Neural progenitor cell (in vitro differentiated cells): ENCODE measurements around the gene SHKBP1. TPM values are rescaled to one million over a fixed set of nuclear protein-coding genes. Genes with fewer than 3 reads are reported as not detected.

Experiments used
- DNase-seq: peaks from one replicate; pipeline ENCODE4 v3.0.0-alpha.2; 2016; ENCODE audit warnings: low spot score
- H2AFZ ChIP-seq: fragments of 200-600 bp; sonication (generic); replicated peaks from 2 replicates; pipeline ENCODE4 v1.6.1; 2016; ENCODE audit warnings: antibody characterized with exemption
- H3F3A ChIP-seq: fragments of 200-600 bp; sonication (generic); 2 replicates; pipeline ENCODE4 v1.6.1; 2016; ENCODE audit warnings: antibody characterized with exemption, low read depth
- H3K27ac ChIP-seq: fragments of 200-600 bp; sonication (generic); 2 replicates; pipeline ENCODE4 v1.5.1; 2016; ENCODE audit warnings: mild to moderate bottlenecking
- H3K27me3 ChIP-seq: fragments of 200-600 bp; sonication (generic); 2 replicates; pipeline ENCODE4 v1.6.1; 2016; ENCODE audit warnings: mild to moderate bottlenecking, moderate library complexity
- H3K36me3 ChIP-seq: fragments of 200-600 bp; sonication (generic); 2 replicates; pipeline ENCODE4 v1.5.1; 2016
- H3K4me1 ChIP-seq: fragments of 200-600 bp; sonication (generic); 2 replicates; pipeline ENCODE4 v1.6.1; 2016; ENCODE audit warnings: mixed run types
- H3K4me2 ChIP-seq: fragments of 200-600 bp; sonication (generic); 2 replicates; pipeline ENCODE4 v1.6.1; 2016
- H3K4me3 ChIP-seq: fragments of 200-600 bp; sonication (generic); 2 replicates; pipeline ENCODE4 v1.5.1; 2016
- H3K79me2 ChIP-seq: fragments of 200-600 bp; sonication (generic); 2 replicates; pipeline ENCODE4 v1.6.1; 2016; ENCODE audit warnings: low read depth
- H3K9ac ChIP-seq: fragments of 200-600 bp; sonication (generic); 2 replicates; pipeline ENCODE4 v1.6.1; 2016
- H3K9me3 ChIP-seq: fragments of 200-600 bp; sonication (generic); 2 replicates; pipeline ENCODE4 v1.5.1; 2016; ENCODE audit warnings: low read depth
- H4K20me1 ChIP-seq: fragments of 200-600 bp; sonication (generic); 2 replicates; pipeline ENCODE4 v1.6.1; 2016; ENCODE audit warnings: low read depth
- H3K27ac Mint-ChIP-seq: 3 replicates; pipeline ENCODE4 v1.8.0; 2021; ENCODE audit warnings: mixed read lengths
- H3K27me3 Mint-ChIP-seq: 2 replicates; pipeline ENCODE4 v1.8.0; 2022; ENCODE audit warnings: low read depth, mild to moderate bottlenecking, inconsistent platforms, moderate library complexity, mixed read lengths; ENCODE audit not compliant: insufficient read depth
- H3K36me3 Mint-ChIP-seq: 3 replicates; pipeline ENCODE4 v1.8.0; 2021; ENCODE audit warnings: mixed read lengths
- H3K4me1 Mint-ChIP-seq: 3 replicates; pipeline ENCODE4 v1.8.0; 2021; ENCODE audit warnings: mixed read lengths
- H3K4me3 Mint-ChIP-seq: 3 replicates; pipeline ENCODE4 v1.8.0; 2021; ENCODE audit warnings: mild to moderate bottlenecking, moderate library complexity, mixed read lengths
- H3K9me3 Mint-ChIP-seq: 3 replicates; pipeline ENCODE4 v1.8.0; 2020; ENCODE audit warnings: mixed read lengths
- EZH2 ChIP-seq: fragments of 200-600 bp; sonication (generic); IDR thresholded peaks from 2 replicates; pipeline ENCODE4 v1.6.1; 2017; ENCODE audit warnings: antibody characterized with exemption, mild to moderate bottlenecking, moderate library complexity
- EZH2phosphoT487 ChIP-seq: fragments of 200-600 bp; sonication (generic); IDR thresholded peaks from 2 replicates; pipeline ENCODE4 v1.6.1; 2017; ENCODE audit warnings: antibody characterized with exemption
- total RNA-seq: library from RNA; depleted of rRNA; stranded (reverse); fragments of >200 nt; gene quantifications from 2 replicates; pipeline ENCODE4 v1.2.3, GENCODE V29; 2015; ENCODE audit warnings: low replicate concordance
- TF ChIP-seq, protein P1 (sequence below): fragments of 200-600 bp; sonication (generic); IDR thresholded peaks from 2 replicates; pipeline ENCODE4 v1.5.1; 2017; ENCODE audit warnings: antibody characterized with exemption, mild to moderate bottlenecking

Gene SHKBP1
- total RNA-seq, 1 donor from 2014 or later: 20.6 TPM

DNA sequence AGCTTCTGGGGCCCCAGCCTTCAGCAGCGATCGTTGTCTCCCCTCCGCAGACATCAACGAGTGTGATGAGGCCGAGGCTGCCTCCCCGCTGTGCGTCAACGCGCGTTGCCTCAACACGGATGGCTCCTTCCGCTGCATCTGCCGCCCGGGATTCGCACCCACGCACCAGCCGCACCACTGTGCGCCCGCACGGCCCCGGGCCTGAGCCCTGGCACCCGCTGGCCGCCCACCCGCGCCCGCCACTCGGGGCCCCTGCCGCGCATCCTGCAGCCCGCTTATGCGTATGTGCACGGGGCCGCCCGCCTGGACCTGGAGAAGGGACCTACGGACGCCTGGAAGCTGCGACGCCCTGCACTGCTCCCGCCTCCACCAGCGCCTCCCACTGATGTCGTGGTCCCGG, 52.7 kb downstream of the SHKBP1 start:
- Histone ChIP-seq H3F3A (peaks cover 11% of the 10 kb centered on the region), H3K9ac (no peak overlapping the region), H3K4me1 (peaks cover 9% of the 10 kb centered on the region), H3K27me3 (peaks cover 17% of the 10 kb centered on the region), H4K20me1 (no peaks in the 10 kb centered on the region), H2AFZ (no peak overlapping the region), H3K4me3 (no peak overlapping the region), H3K36me3 (no peaks in the 10 kb centered on the region), H3K79me2 (no peaks in the 10 kb centered on the region), H3K4me2 (no peak overlapping the region), H3K27ac (no peak overlapping the region), H3K9me3 (no peaks in the 10 kb centered on the region)
- TF ChIP-seq, protein P1, sequence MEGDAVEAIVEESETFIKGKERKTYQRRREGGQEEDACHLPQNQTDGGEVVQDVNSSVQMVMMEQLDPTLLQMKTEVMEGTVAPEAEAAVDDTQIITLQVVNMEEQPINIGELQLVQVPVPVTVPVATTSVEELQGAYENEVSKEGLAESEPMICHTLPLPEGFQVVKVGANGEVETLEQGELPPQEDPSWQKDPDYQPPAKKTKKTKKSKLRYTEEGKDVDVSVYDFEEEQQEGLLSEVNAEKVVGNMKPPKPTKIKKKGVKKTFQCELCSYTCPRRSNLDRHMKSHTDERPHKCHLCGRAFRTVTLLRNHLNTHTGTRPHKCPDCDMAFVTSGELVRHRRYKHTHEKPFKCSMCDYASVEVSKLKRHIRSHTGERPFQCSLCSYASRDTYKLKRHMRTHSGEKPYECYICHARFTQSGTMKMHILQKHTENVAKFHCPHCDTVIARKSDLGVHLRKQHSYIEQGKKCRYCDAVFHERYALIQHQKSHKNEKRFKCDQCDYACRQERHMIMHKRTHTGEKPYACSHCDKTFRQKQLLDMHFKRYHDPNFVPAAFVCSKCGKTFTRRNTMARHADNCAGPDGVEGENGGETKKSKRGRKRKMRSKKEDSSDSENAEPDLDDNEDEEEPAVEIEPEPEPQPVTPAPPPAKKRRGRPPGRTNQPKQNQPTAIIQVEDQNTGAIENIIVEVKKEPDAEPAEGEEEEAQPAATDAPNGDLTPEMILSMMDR: no peak
- TF ChIP-seq EZH2phosphoT487 (no peak), EZH2 (no peak)
- H3K4me1 Mint-ChIP-seq: peaks cover 34% of the 10 kb centered on the region
- H3K36me3 Mint-ChIP-seq: peaks cover 24% of the 10 kb centered on the region
- H3K9me3 Mint-ChIP-seq: no peaks in the 10 kb centered on the region
- H3K27ac Mint-ChIP-seq: no peak overlapping the region
- H3K27me3 Mint-ChIP-seq: peaks cover 5% of the 10 kb centered on the region
- no peak overlapping the region for H3K4me3 Mint-ChIP-seq
- no peak for DNase-seq

DNA sequence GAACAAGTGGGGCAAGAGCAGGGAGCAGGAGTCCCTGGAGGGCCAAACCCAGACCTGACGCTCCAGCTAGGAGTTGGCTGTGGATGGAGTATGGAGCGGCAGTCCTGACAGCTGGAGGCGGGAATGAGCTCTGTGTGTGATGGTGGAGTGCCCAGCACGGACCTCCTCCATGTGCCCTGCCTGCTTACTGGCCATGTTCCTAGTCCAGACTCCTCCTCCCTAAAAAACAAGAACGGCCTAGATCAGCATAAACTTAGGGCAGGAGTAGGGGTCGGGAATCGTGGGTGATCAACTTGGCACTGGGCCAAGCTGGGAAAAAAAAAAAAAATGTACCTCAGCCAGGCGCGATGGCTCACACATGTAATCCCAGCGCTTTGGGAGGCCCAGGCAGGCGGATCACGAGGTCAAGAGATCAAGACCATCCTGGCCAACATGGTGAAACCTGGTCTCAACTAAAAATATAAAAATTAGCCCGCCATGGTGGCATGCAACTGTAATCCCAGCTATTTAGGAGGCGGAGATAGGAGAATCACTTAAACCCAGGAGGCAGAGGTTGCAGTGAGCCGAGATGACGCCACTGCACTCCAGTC, 54.0 kb downstream of the SHKBP1 start:
- no peak for DNase-seq
- no peak overlapping the region for H3K4me3 Mint-ChIP-seq
- Histone ChIP-seq H3K79me2 (no peaks in the 10 kb centered on the region), H3K4me3 (no peak overlapping the region), H3K36me3 (no peaks in the 10 kb centered on the region), H3K27ac (no peak overlapping the region), H3K4me2 (no peak overlapping the region), H3K4me1 (peaks cover 9% of the 10 kb centered on the region), H2AFZ (no peak overlapping the region), H3K9ac (no peak overlapping the region), H3F3A (peaks cover 6% of the 10 kb centered on the region), H3K9me3 (no peaks in the 10 kb centered on the region), H4K20me1 (no peaks in the 10 kb centered on the region), H3K27me3 (peaks cover 28% of the 10 kb centered on the region)
- peaks cover 35% of the 10 kb centered on the region for H3K4me1 Mint-ChIP-seq
- H3K36me3 Mint-ChIP-seq: peaks cover 18% of the 10 kb centered on the region
- peaks cover 3% of the 10 kb centered on the region for H3K27me3 Mint-ChIP-seq
- no peak overlapping the region for H3K27ac Mint-ChIP-seq
- TF ChIP-seq EZH2: no peak
- TF ChIP-seq, protein P1: no peak
- no peaks in the 10 kb centered on the region for H3K9me3 Mint-ChIP-seq

DNA sequence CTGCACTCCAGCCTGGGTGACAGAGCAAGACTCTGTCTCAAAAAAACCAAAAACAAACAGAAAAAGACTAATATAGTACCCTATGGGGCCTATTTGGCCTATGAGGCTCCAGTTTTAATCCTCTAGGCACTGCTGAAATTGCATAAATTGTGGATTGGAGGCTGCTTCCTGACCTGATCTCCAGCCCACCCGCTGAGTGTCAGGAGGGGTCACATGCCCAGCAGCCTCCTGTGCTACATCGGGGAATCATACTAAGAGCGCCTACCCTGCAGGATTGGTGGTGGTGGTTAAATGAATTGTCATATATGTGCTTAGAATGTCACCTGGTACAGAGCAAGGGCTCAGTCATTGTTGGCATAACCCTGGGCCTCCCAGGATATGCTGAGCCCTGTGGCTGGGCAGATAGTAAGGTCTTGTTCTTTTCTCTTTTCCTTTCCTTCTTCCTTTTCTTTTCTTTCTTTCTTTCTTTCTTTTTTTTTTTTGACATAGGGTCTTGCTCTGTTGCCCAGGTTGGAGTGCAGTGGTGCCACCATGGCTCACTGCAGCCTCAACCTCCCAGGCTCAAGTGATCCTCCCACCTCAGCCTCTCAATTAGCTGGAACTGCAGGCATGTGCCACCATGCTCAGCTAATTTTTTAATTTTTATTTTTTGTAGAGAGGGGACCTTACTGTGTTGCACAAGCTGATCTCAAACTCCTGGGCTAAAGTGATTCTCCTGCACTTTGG, 55.8 kb downstream of the SHKBP1 start:
- Histone ChIP-seq H3K27me3 (peaks cover 34% of the 10 kb centered on the region), H3K9ac (no peak overlapping the region), H3K4me2 (no peak overlapping the region), H3K9me3 (no peaks in the 10 kb centered on the region), H3F3A (peaks cover 6% of the 10 kb centered on the region), H3K79me2 (no peaks in the 10 kb centered on the region), H2AFZ (no peak overlapping the region), H4K20me1 (no peaks in the 10 kb centered on the region), H3K27ac (no peak overlapping the region), H3K4me1 (peaks cover 9% of the 10 kb centered on the region), H3K36me3 (no peaks in the 10 kb centered on the region), H3K4me3 (no peak overlapping the region)
- Mint-ChIP-seq H3K27ac (no peak overlapping the region), H3K4me3 (peak overlapping the region; percentile 57), H3K36me3 (peaks cover 9% of the 10 kb centered on the region), H3K27me3 (peaks cover 3% of the 10 kb centered on the region), H3K4me1 (peaks cover 35% of the 10 kb centered on the region), H3K9me3 (no peaks in the 10 kb centered on the region)
- peak; percentile 29 for DNase-seq
- no peak for TF ChIP-seq EZH2phosphoT487
- TF ChIP-seq, protein P1: no peak
- no peak for TF ChIP-seq EZH2
